Fibroblast of lung (primary cell): ENCODE data around the gene COMMD3. TPM values are rescaled to one million over a fixed set of nuclear protein-coding genes. Genes with fewer than 3 reads are reported as not detected.

Experiments used
- DNase-seq, 2 donors: peaks; one replicate each; pipeline versions ENCODE4 v3.0.0 to v3.0.0-alpha.2; 2010; ENCODE audit warnings: low read depth in 2 of 2
- H2AFZ ChIP-seq: 2 replicates; pipeline ENCODE4 v1.5.1; 2012; ENCODE audit warnings: low read length, control low read depth, inconsistent platforms
- H3K27ac ChIP-seq: 2 replicates; pipeline ENCODE4 v1.5.1; 2011; ENCODE audit warnings: low read length, control low read depth; ENCODE audit not compliant: insufficient read depth
- H3K27me3 ChIP-seq: 2 replicates; pipeline ENCODE4 v1.5.1; 2011; ENCODE audit warnings: mild to moderate bottlenecking, low read length; ENCODE audit not compliant: control insufficient read depth, insufficient read depth
- H3K36me3 ChIP-seq: 2 replicates; pipeline ENCODE4 v1.5.1; 2011; ENCODE audit warnings: low read length; ENCODE audit not compliant: control insufficient read depth, insufficient read depth
- H3K4me1 ChIP-seq: 2 replicates; pipeline ENCODE4 v1.5.1; 2011; ENCODE audit warnings: low read length; ENCODE audit not compliant: control insufficient read depth, insufficient read depth; ENCODE audit errors: extremely low read depth
- H3K4me2 ChIP-seq: 2 replicates; pipeline ENCODE4 v1.5.1; 2011; ENCODE audit warnings: low read length, control low read depth; ENCODE audit not compliant: insufficient read depth; ENCODE audit errors: extremely low read depth
- H3K4me3 ChIP-seq, 4 experiments: fragments of 200-600 bp in 1 of 4; sonication (generic) in 1 of 4; replicated peaks in 1 of 4; 2 replicates each; pipeline ENCODE4 v1.5.1; 2011 to 2016; ENCODE audit warnings: low read length in 4 of 4, low read depth in 3 of 4, mild to moderate bottlenecking in 3 of 4, control low read depth in 2 of 4, inconsistent platforms in 1 of 4, mixed read lengths in 1 of 4; ENCODE audit not compliant: insufficient read depth in 1 of 4; ENCODE audit errors: control extremely low read depth in 1 of 4
- H3K79me2 ChIP-seq: 2 replicates; pipeline ENCODE4 v1.5.1; 2012; ENCODE audit warnings: mild to moderate bottlenecking, low read length, inconsistent platforms; ENCODE audit not compliant: control insufficient read depth, insufficient read depth
- H3K9ac ChIP-seq: 2 replicates; pipeline ENCODE4 v1.5.1; 2011; ENCODE audit warnings: mild to moderate bottlenecking, low read length, control low read depth; ENCODE audit not compliant: insufficient read depth
- H3K9me3 ChIP-seq: 2 replicates; pipeline ENCODE4 v1.5.1; 2012; ENCODE audit warnings: low read depth, low read length; ENCODE audit not compliant: control insufficient read depth, insufficient read depth
- H4K20me1 ChIP-seq: 2 replicates; pipeline ENCODE4 v1.5.1; 2011; ENCODE audit warnings: low read length; ENCODE audit not compliant: control insufficient read depth, insufficient read depth; ENCODE audit errors: extremely low read depth
- CTCF ChIP-seq, 2 donors: IDR thresholded peaks in 1 of 2; conservative IDR thresholded peaks in 1 of 2; 1 replicate in 1 of 2; 2 replicates in 1 of 2; pipeline ENCODE4 v1.5.1; 2011 to 2012; ENCODE audit warnings: low read length in 2 of 2, control low read depth in 1 of 2, inconsistent platforms in 1 of 2, low read depth in 1 of 2, mild to moderate bottlenecking in 1 of 2
- EZH2 ChIP-seq: IDR thresholded peaks from 2 replicates; pipeline ENCODE4 v1.5.1; 2012; ENCODE audit warnings: low read length, control low read depth, mild to moderate bottlenecking; ENCODE audit errors: missing control alignments
- polyA plus RNA-seq, 2 donors: library from polyadenylated mRNA; depleted of rRNA in 1 of 2; stranded (reverse) in 1 of 2; unstranded in 1 of 2; fragments of >200 nt; gene quantifications; 2 replicates each; pipeline ENCODE4 v1.2.1, GENCODE V29; 2011 to 2012; ENCODE audit warnings: missing spikeins in 1 of 2
- total RNA-seq: library from RNA; depleted of rRNA; stranded (reverse); fragments of >200 nt; gene quantifications from 2 replicates; pipeline ENCODE4 v1.2.1, GENCODE V29; 2014

The COMMD3 gene
- total and polyA plus RNA-seq, 2 donors (not counting 1 experiment from before 2014, with no cell fraction given) = 39.0 to 42.3 TPM

- no peaks in the 10 kb centered on the region for H3K9me3 ChIP-seq
- no peak for TF ChIP-seq CTCF (conservative IDR thresholded peaks at IDR 0.05 in 1 of 2, IDR thresholded peaks at IDR 0.05 in 1 of 2; ENCODE audit: low read depth in 1 of 2, low read length in 2 of 2)
- TF ChIP-seq EZH2 = no peak
- H3K79me2 ChIP-seq = peaks cover 4% of the 10 kb centered on the region
- DNase-seq = no peak
- peaks cover 20% of the 10 kb centered on the region for H3K27me3 ChIP-seq
- H3K9ac ChIP-seq = no peak overlapping the region
- peaks cover 3% of the 10 kb centered on the region for H3K36me3 ChIP-seq
- H3K4me2 ChIP-seq = peak overlapping the region; percentile 64
- no peak overlapping the region for H3K27ac ChIP-seq
- peaks cover 3% of the 10 kb centered on the region for H4K20me1 ChIP-seq
- H3K4me1 ChIP-seq = no peaks in the 10 kb centered on the region
- peak overlapping the region in 1 of 4 experiments; percentile 73 for H3K4me3 ChIP-seq
- no peak overlapping the region for H2AFZ ChIP-seq
Measured at GRCh38 chr10:22324413-22324812, 8.2 kb downstream of the COMMD3 start.

- H3K9me3 ChIP-seq = no peaks in the 10 kb centered on the region
- peaks cover 20% of the 10 kb centered on the region for H3K27me3 ChIP-seq
- H2AFZ ChIP-seq = no peak overlapping the region
- no peak for DNase-seq
- H3K9ac ChIP-seq = no peak overlapping the region
- peaks cover 3% of the 10 kb centered on the region for H4K20me1 ChIP-seq
- peaks cover 4% of the 10 kb centered on the region for H3K79me2 ChIP-seq
- peak overlapping the region; percentile 47 to 73 (median 60) for H3K4me3 ChIP-seq
- TF ChIP-seq CTCF (conservative IDR thresholded peaks at IDR 0.05 in 1 of 2, IDR thresholded peaks at IDR 0.05 in 1 of 2; ENCODE audit: low read depth in 1 of 2, low read length in 2 of 2) (no peak), EZH2 (no peak)
- no peaks in the 10 kb centered on the region for H3K4me1 ChIP-seq
- H3K36me3 ChIP-seq = peaks cover 3% of the 10 kb centered on the region
- H3K4me2 ChIP-seq = peak overlapping the region; percentile 64
- no peak overlapping the region for H3K27ac ChIP-seq
Measured at GRCh38 chr10:22324893-22325271, 8.7 kb downstream of the COMMD3 start.

GRCh38 chr10:22325272-22326144 lies 9.3 kb downstream of the COMMD3 start:
- peak; percentile 57 to 73 for DNase-seq

More at GRCh38 chr10:22325272-22326144, 9.3 kb downstream of the COMMD3 start:
- peak overlapping the region; percentile 39 for H3K27ac ChIP-seq
- H3K9ac ChIP-seq = peak overlapping the region; percentile 55
- no peaks in the 10 kb centered on the region for H3K4me1 ChIP-seq
- no peak for TF ChIP-seq EZH2
- no peak for TF ChIP-seq CTCF (conservative IDR thresholded peaks at IDR 0.05 in 1 of 2, IDR thresholded peaks at IDR 0.05 in 1 of 2; ENCODE audit: low read depth in 1 of 2, low read length in 2 of 2)
- peaks cover 3% of the 10 kb centered on the region for H3K36me3 ChIP-seq
- peaks cover 4% of the 10 kb centered on the region for H3K79me2 ChIP-seq
- peak overlapping the region; percentile 63 to 74 (median 70) for H3K4me3 ChIP-seq
- H3K4me2 ChIP-seq = peak overlapping the region; percentile 92
- peaks cover 3% of the 10 kb centered on the region for H4K20me1 ChIP-seq
- H2AFZ ChIP-seq = peak overlapping the region; percentile 45
- H3K27me3 ChIP-seq = peaks cover 20% of the 10 kb centered on the region
- no peaks in the 10 kb centered on the region for H3K9me3 ChIP-seq
